ENCODE data around the gene SLC29A3. TPM values are rescaled to one million over a fixed set of nuclear protein-coding genes. Genes with fewer than 3 reads are reported as not detected.

The SLC29A3 gene
- total and polyA plus RNA-seq, 2 experiments from 2014 or later: 10.3 to 12.3 TPM

GRCh38 chr10:71406878-71407277 lies 87.8 kb downstream of the SLC29A3 start:
- DNase-seq (ENCODE audit: low spot score) (no peak), ATAC-seq (no peak)
- H3K4me1 Mint-ChIP-seq: peaks cover 6% of the 10 kb centered on the region
- Histone ChIP-seq H3K27me3 (ENCODE audit: insufficient read depth) (no peaks in the 10 kb centered on the region), H3K4me3 (no peak overlapping the region), H3K4me2 (no peak overlapping the region), H3F3A (replicated peaks; ENCODE audit: low read depth) (no peaks in the 10 kb centered on the region), H3K36me3 (ENCODE audit: insufficient read depth) (no peaks in the 10 kb centered on the region), H4K20me1 (replicated peaks; ENCODE audit: insufficient read depth) (no peaks in the 10 kb centered on the region; the same call in 1 of the 2 replicates), H3K27ac (ENCODE audit: low read depth) (no peak overlapping the region), H3K4me1 (ENCODE audit: insufficient read depth) (no peaks in the 10 kb centered on the region), H3K9me2 (ENCODE audit: insufficient read depth) (no peaks in the 10 kb centered on the region), H3K79me2 (replicated peaks; ENCODE audit: insufficient read depth) (no peaks in the 10 kb centered on the region), H2AFZ (no peak overlapping the region)
- peaks cover 4% of the 10 kb centered on the region for H3K27me3 Mint-ChIP-seq (ENCODE audit: insufficient read depth, low read depth, poor library complexity)
- H3K36me3 Mint-ChIP-seq (ENCODE audit: low read depth): peaks cover 6% of the 10 kb centered on the region; the same call in 1 of the 3 replicates
- no peak overlapping the region for H3K27ac Mint-ChIP-seq
- no peak for TF ChIP-seq CTCF (conservative IDR thresholded peaks at IDR 0.05; ENCODE audit: low read depth in 2 of 2)
- no peak for TF ChIP-seq REST (IDR thresholded peaks at IDR 0.05; ENCODE audit: unreplicated experiment)
- no peak for TF ChIP-seq POLR2AphosphoS5 (IDR thresholded peaks at IDR 0.05; ENCODE audit: low read depth)
- TF ChIP-seq STAT1 (IDR thresholded peaks at IDR 0.05; ENCODE audit: unreplicated experiment): no peak
- no peak for TF ChIP-seq ETS1 (IDR thresholded peaks at IDR 0.05)
- TF ChIP-seq EZH2phosphoT487 (IDR thresholded peaks at IDR 0.05; ENCODE audit: unreplicated experiment): no peak
- no peak for TF ChIP-seq JUNB (IDR thresholded peaks at IDR 0.05; ENCODE audit: unreplicated experiment)
- no peak for TF ChIP-seq ZNF462 (CRISPR knock-in tag; IDR thresholded peaks at IDR 0.05)
- TF ChIP-seq ZNF114 (CRISPR knock-in tag; IDR thresholded peaks at IDR 0.05): no peak
- no peak for TF ChIP-seq ZNF331 (CRISPR knock-in tag; IDR thresholded peaks at IDR 0.05; ENCODE audit: low read depth)
- no peak for TF ChIP-seq NANOG (IDR thresholded peaks at IDR 0.05; ENCODE audit: borderline replicate concordance)
- TF ChIP-seq CREB1 (CRISPR knock-in tag; IDR thresholded peaks at IDR 0.05; ENCODE audit: low read depth): no peak
- TF ChIP-seq EZH2 (IDR thresholded peaks at IDR 0.05; ENCODE audit: low read depth, unreplicated experiment): no peak
- H3K9me3 Mint-ChIP-seq: peaks cover 8% of the 10 kb centered on the region; the same call in 2 of the 3 replicates
- H3K4me3 Mint-ChIP-seq: no peak overlapping the region

All from GM23338 (cell line).